CD4-positive, alpha-beta T cell treated with Interleukin-15 for 1 hour (primary cell): ENCODE data around the gene KRTAP5-10.
"Not testable (repeated sequence)": the region's sequence is repeated elsewhere in the genome, so short reads cannot be mapped to it uniquely, and the experiment has no call there.

ENCODE experiments used
- DNase-seq: peaks from one replicate; pipeline ENCODE4 v3.0.0-alpha.2; 2020

Gene KRTAP5-10

DNA sequence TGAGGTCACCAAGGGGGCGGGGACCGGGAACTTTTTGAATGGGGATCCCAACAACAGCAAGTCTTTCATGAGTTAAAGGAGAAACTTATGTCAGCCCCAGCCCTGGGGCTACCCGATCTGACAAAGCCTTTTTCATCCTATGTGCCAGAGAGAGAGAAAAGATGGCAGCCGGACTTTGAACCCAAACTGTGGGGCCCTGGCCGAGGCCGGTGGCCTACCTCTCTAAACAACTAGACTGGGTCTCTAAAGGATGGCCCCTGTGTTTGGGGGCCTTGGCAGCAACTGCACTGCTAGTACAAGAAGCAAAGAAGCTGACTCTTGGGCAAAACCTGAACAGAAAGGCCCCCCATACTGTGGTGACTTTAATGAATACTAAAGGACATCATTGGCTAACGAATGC is 48.6 kb downstream of the KRTAP5-10 start:
- DNase-seq, result not testable (repeated sequence)

DNA sequence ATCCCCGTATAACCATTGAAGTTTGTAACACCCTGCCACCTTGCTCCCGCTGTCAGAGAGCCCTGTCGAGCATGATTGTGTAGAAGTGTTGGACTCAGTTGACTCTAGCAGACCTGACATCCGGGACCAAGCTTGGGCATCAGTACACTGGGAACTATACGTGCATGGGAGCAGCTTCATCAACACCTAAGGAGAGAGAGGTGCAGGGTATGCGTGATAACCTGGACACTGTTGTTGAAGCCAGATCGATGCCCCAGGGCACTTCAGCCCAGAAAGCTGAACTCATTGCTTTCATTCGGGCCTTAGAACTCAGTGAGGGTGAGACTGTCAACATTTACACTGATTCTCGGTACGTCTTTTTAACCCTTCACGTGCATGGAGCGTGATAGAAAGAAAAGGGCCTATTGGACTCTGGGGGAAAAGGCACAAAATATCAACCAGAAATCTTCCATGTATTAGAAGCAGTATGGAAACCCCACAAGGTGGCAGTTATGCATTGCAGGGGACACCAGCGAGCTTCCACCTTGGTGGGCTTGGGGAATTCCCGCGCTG is 49.1 kb downstream of the KRTAP5-10 start:
- not testable (repeated sequence) for DNase-seq

DNA sequence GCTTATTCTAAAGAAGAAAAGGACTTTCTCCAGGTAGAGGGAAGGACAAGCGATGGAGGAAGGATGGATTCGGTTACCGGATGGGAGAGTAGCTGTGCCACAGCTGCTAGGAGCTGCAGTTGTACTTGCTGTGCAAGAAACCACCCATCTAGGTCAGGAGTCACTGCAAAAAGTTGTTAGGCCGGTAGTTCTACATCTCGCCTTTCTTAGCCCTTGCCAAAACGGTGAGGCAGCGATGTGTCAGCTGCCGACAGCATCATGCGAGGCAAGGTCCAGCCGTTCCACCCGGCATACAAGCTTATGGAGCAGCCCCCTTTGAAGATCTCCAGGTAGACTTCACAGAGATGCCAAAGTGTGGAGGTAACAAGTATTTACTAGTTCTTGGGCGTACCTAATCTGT is 49.6 kb downstream of the KRTAP5-10 start:
- not testable (repeated sequence) for DNase-seq
